Globus pallidus (tissue), 1 donor: ENCODE results near the gene ARID3B.
"Not testable (repeated sequence)": the region's sequence is repeated elsewhere in the genome, so short reads cannot be mapped to it uniquely, and the experiment has no call there.

Experiments
- DNase-seq: peaks from one replicate; pipeline ENCODE4 v3.0.0-alpha.2; 2015; ENCODE audit warnings: low spot score

Gene ARID3B

GRCh38 chr15:74621546-74621920, 80.5 kb downstream of the ARID3B start:
- DNase-seq = no peak

GRCh38 chr15:74621936-74622335, 80.9 kb downstream of the ARID3B start:
- DNase-seq = no peak

- DNase-seq = no peak
Observed at GRCh38 chr15:74622758-74623157, 81.7 kb downstream of the ARID3B start.

- DNase-seq = no peak
Observed at GRCh38 chr15:74624020-74624602, 83.1 kb downstream of the ARID3B start.

- DNase-seq = no peak
Observed at GRCh38 chr15:74625693-74626092, 84.7 kb downstream of the ARID3B start.

GRCh38 chr15:74626336-74626735, 85.3 kb downstream of the ARID3B start:
- no peak for DNase-seq

- peak; percentile 37 for DNase-seq
Observed at GRCh38 chr15:74626752-74627692, 86.0 kb downstream of the ARID3B start.

- DNase-seq = no peak
Observed at GRCh38 chr15:74627766-74628165, 86.7 kb downstream of the ARID3B start.

GRCh38 chr15:74628199-74628598, 87.2 kb downstream of the ARID3B start:
- no peak for DNase-seq

GRCh38 chr15:74628949-74629348, 87.9 kb downstream of the ARID3B start:
- no peak for DNase-seq

GRCh38 chr15:74629696-74630095, 88.7 kb downstream of the ARID3B start:
- not testable (repeated sequence) for DNase-seq

GRCh38 chr15:74630284-74631086, 89.5 kb downstream of the ARID3B start:
- no peak for DNase-seq

GRCh38 chr15:74631087-74631385, 90.0 kb downstream of the ARID3B start:
- no peak for DNase-seq

GRCh38 chr15:74631408-74631807, 90.4 kb downstream of the ARID3B start:
- no peak for DNase-seq

- DNase-seq = peak; percentile 47
Observed at GRCh38 chr15:74631935-74632560, 91.0 kb downstream of the ARID3B start.

GRCh38 chr15:74632601-74633000, 91.6 kb downstream of the ARID3B start:
- DNase-seq = no peak

- no peak for DNase-seq
Observed at GRCh38 chr15:74633781-74634180, 92.8 kb downstream of the ARID3B start.

- DNase-seq = peak; percentile 47
Observed at GRCh38 chr15:74635228-74635627, 94.2 kb downstream of the ARID3B start.

- no peak for DNase-seq
Observed at GRCh38 chr15:74636984-74637383, 96.0 kb downstream of the ARID3B start.

GRCh38 chr15:74641151-74641550, 100.1 kb downstream of the ARID3B start:
- no peak for DNase-seq

GRCh38 chr15:74642348-74642733, 101.3 kb downstream of the ARID3B start:
- no peak for DNase-seq
